Cardiac fibroblast (primary cell): ENCODE results near the gene SNX17.

Experiments
- DNase-seq, 2 donors: peaks; one replicate each; pipeline versions ENCODE4 v3.0.0 to v3.0.0-alpha.2; 2010; ENCODE audit warnings: low read depth in 2 of 2
- H3K4me3 ChIP-seq, 2 donors: replicated peaks in 1 of 2; 1 replicate in 1 of 2; 2 replicates in 1 of 2; pipeline ENCODE4 v1.5.1; 2011; ENCODE audit warnings: low read depth in 2 of 2, low read length in 2 of 2, mild to moderate bottlenecking in 2 of 2, moderate library complexity in 1 of 2
- TF ChIP-seq, protein P1 (sequence below): IDR thresholded peaks from one replicate; pipeline ENCODE4 v1.5.1; 2011; ENCODE audit warnings: low read depth, mild to moderate bottlenecking, low read length, inconsistent platforms

SNX17 gene

DNA sequence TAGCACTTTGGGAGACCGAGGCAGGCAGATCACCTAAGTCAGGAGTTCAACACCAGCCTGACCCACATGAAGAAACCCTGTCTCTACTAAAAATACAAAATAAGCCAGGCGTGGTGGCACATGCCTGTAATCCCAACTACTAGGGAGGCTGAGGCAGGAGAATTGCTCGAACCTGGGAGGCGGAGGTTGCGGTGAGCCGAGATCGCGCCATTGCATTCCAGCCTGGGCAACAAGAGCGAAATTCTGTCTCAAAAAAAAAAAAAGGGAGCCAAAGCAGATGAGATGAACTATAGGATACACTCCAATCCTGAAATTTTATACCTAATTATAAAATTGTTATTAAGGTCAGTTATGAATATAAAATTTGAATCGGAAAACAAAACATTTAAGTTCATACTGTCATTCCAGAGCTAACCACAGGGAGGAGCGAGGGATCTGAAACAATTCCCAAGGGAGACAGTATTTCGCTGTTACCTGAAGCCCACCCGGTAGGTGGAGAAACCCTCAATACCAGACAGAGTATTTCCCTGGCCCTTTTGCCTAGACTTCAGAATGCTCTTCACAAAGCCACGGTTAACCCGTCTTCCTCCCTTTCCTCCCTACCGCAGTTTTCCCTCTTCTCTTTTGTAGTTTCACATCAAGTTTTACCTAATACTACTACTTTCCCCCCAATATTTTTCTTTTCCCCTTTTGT, 37.5 kb downstream of the SNX17 start:
- H3K4me3 ChIP-seq, result peak overlapping the region; percentile 98 to 99
- peak; percentile 68 to 76 for DNase-seq
- TF ChIP-seq, protein P1, sequence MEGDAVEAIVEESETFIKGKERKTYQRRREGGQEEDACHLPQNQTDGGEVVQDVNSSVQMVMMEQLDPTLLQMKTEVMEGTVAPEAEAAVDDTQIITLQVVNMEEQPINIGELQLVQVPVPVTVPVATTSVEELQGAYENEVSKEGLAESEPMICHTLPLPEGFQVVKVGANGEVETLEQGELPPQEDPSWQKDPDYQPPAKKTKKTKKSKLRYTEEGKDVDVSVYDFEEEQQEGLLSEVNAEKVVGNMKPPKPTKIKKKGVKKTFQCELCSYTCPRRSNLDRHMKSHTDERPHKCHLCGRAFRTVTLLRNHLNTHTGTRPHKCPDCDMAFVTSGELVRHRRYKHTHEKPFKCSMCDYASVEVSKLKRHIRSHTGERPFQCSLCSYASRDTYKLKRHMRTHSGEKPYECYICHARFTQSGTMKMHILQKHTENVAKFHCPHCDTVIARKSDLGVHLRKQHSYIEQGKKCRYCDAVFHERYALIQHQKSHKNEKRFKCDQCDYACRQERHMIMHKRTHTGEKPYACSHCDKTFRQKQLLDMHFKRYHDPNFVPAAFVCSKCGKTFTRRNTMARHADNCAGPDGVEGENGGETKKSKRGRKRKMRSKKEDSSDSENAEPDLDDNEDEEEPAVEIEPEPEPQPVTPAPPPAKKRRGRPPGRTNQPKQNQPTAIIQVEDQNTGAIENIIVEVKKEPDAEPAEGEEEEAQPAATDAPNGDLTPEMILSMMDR, result peak; percentile 60

DNA sequence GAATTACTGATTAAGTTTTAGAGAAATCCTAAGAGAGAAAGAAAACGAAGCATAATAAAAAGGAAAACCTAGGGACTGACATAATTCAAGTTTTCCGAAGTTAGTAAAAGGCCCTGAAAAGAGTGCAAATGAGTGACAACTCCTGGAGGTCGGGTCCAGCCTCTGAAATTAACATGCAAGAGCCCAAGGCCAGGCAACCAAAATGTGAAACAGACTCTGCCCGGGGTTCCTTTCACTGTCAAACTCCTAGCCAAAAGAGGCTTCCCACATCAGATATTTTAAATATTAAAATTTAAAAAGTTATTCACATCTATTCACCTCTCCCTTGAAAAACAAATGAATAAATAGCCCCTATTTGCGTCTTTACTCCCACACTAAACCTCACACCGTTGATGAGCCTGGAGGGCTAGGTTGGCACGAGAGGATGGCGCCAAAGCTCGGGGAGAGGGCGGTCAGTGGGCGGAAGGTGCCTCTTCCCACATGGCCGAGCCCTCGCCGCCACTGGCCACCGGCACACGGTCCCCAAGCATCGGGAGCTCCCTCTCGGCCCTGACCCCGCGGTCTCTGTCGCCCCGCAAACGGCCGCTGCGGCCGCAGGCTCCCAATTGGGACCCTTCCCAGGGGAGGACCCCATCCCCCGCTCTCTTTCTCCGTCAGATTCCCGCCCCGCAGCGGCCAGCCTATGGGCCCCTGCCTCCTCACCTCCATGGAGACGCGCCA, 38.3 kb downstream of the SNX17 start:
- peak; percentile 14 to 16 for DNase-seq
- TF ChIP-seq, protein P1, result no peak

DNA sequence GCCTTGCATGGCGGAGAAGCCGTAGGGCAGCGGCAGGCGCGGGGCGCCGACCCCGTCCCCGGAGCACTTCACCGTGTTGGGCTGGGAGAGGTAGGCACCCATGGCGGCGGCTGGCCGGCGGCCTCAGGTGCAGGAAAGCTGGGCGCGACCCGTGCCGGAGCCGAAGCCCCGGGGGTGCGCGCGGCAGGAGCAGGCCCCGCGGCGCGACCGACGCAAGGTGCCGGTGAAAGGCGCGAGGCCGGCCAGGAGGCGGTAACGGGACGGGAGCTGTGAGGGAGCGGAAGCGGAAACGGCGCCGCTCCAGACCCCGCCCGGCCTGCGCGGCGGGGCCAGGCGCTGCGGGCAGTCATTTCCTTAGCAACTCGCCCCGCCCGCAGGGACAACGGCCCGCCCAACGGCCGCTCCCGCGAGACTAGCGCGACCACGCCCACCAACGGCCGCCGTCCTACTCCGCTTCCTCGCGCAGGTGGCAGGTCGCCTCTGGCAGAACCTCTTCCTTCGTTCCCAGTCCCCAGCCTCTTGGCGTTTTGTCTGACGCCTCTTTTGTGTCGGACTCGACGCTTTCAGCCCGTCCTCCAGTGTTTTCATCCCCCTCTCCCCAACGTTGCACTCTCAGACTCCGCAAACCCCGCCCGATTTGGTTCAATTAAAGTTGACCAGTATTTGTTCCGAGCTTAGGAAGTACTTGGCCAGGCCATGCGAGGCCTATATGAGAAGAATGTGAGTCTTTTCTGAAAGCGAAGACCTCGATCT, 39.1 kb downstream of the SNX17 start, which contains the start of gene PPM1G:
Gene PPM1G (minus strand): TSS at position 271 of the 753 bp plus-strand sequence. CDS start 169 bp downstream, at position 102.
- TF ChIP-seq, protein P1, result no peak
- peak within 1 kb of the TSS; percentile 98 to 99 for H3K4me3 ChIP-seq

More for the DNA sequence above, 38.3 kb downstream of the SNX17 start:
- H3K4me3 ChIP-seq, result peak overlapping the region; percentile 98 to 99

DNA sequence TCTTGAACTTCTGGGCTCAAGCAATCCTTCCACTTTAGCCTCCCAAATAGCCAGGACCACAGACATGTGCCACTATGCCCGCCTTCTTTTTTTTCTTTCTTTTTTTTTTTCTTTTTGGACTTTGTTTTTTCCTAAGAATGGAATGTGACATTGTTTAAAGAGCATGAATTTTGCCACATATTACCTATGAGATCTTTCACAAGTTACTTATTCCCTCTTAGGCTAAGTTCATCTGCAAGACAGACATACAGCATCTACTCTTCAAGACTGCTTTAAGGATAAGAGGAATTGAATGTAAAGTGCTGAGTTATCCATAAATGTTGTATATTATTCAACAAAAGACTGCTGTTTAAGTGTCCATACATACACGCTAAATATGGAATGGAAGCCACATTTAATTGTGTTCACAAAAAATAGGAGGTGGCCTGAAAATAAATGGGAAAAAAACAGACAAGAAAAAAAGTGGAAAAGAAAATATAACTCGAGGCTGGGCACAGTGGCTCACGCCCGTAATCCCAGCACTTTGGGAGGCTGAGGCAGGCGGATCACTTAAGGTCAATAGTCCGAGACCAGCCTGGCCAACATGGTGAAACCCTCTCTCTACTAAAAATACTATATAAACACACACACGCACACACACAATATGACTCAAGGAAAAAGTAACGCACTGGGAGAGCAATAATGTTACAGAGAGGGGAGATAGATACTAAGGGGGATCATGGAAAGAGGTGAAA, 42.2 kb downstream of the SNX17 start:
- no peak for DNase-seq
- TF ChIP-seq, protein P1, result no peak
- no peak overlapping the region for H3K4me3 ChIP-seq

More for the DNA sequence above, 39.1 kb downstream of the SNX17 start, which contains the start of gene PPM1G:
- peak; percentile 92 to 94 for DNase-seq

DNA sequence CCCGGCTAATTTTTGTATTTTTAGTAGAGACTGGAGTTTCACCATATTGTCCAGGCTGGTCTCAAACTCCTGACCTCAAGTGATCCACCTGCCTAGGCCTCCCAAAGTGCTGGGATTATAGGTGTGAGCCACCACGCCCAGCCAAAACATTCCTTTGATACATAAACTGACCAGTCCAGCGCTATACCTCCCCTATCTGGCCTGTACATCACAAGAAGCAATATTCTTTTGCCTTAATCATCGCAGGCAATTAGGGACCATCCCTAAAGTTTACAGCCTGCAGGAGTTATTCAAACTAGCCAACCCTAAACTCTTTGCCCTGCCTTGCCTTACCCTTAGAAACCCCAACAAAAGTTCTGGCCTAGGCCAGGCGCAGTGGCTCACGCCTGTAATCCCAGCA, 45.7 kb downstream of the SNX17 start:
- no peak for DNase-seq
- TF ChIP-seq, protein P1, result no peak
- no peak overlapping the region for H3K4me3 ChIP-seq

DNA sequence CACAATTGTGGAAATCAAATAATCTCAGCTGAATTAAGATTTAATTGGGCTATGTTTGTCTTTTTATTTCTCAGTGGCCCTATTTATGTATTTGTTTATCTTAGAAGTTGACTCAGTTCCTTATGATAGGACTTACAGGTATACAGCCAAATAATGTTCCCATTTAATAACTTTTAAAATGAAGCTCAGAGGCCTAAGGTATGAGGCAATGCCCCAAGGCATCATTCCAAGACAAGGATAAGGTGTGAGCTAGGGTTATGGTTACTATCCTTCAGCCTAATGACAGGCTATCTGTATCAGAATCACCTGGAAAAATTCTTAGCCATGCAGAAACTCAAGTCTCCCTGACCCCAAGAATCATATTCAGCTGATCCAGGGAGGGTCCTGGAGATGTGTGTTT, 50.6 kb downstream of the SNX17 start:
- H3K4me3 ChIP-seq, result no peak overlapping the region
- TF ChIP-seq, protein P1, result no peak
- no peak for DNase-seq
